Measurements from ENCODE around the gene CFAP299. TPM values are rescaled to one million over a fixed set of nuclear protein-coding genes. Genes with fewer than 3 reads are reported as not detected.

The CFAP299 gene
- total and polyA plus RNA-seq, 2 of the 8 experiments (the other 6 are each of a cell fraction or from before 2014, with no cell fraction given) = not detected

DNA sequence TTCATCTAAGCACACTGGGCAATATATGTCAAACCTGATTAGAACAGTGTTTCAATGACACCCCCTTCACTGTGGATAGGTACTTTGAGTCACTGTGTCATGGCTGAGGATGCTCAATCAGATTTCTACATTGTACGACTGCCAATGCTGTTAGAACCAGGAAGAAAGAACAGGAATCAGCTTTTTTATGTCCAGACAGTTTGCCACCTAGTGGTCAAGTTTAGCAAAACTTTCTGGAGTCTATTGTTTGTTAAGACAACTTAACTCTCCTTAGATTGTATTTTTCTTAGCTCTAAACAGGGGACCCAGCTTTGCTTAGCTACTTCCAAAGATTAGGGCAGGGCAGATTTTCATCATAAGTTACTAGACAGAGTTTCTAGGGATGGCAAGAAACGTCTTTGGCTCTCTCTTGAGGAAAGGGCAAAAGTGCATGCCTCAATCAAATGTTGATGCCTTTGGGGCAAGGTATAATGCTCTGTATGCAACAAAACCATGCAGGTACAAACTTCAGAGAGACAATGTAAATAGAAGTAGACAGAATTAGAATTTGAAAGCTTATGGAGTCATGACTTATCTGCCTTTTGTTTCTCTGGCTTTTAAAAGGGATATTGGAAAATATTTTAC lies 654.5 kb downstream of the CFAP299 start:
- Histone ChIP-seq H3K9me3 (ENCODE audit: insufficient read depth in 2 of 2, low read depth in 1 of 2, low read length in 1 of 2) (no peaks in the 10 kb centered on the region), H3K36me3 (ENCODE audit: control insufficient read depth in 2 of 4, insufficient read depth in 4 of 4, low read length in 3 of 4) (no peaks in the 10 kb centered on the region), H3K23ac (ENCODE audit: insufficient read length) (no peak overlapping the region), H2BK5ac (ENCODE audit: low read depth, low read length) (no peak overlapping the region), H4K5ac (ENCODE audit: insufficient read length, low read depth, low read length) (no peak overlapping the region), H2AFZ (ENCODE audit: low read length) (0 out of 2 replicates have a peak overlapping the region, but pooled peaks have one; percentile 83), H4K20me1 (replicated peaks in 1 of 2; ENCODE audit: control insufficient read depth in 1 of 2, insufficient read depth in 2 of 2, low read length in 2 of 2) (no peaks in the 10 kb centered on the region), H3K79me1 (ENCODE audit: low read depth, low read length) (no peaks in the 10 kb centered on the region), H3K23me2 (ENCODE audit: low read depth, low read length) (no peaks in the 10 kb centered on the region), H3K27me3 (replicated peaks in 1 of 4; ENCODE audit: control insufficient read depth in 3 of 4, extremely low read depth in 1 of 4, insufficient read depth in 3 of 4, low read length in 3 of 4) (no peaks in the 10 kb centered on the region), H2BK120ac (replicated peaks; ENCODE audit: low read depth, low read length) (no peak overlapping the region), H3K56ac (replicated peaks; ENCODE audit: insufficient read length, low read depth, low read length) (no peak overlapping the region), H3K4me1 (replicated peaks in 1 of 4; ENCODE audit: control insufficient read depth in 3 of 4, insufficient read depth in 4 of 4, low read length in 3 of 4) (peaks cover 0 to 3% (median under 1%) of the 10 kb centered on the region in 4 experiments; a peak in 1 of 7 replicates), H4K8ac (ENCODE audit: extremely low read depth, insufficient read depth, low read length) (no peak overlapping the region), H3K27ac (ENCODE audit: low read depth, low read length) (no peak overlapping the region), H3K14ac (ENCODE audit: insufficient read length) (no peak overlapping the region), H2BK12ac (ENCODE audit: low read depth, low read length) (no peak overlapping the region), H4K91ac (replicated peaks; ENCODE audit: insufficient read length, low read length) (no peak overlapping the region), H3K18ac (ENCODE audit: extremely low read depth, low read length) (no peak overlapping the region), H2AK5ac (ENCODE audit: low read depth, low read length) (no peak overlapping the region), H3K79me2 (ENCODE audit: control insufficient read depth in 1 of 2, insufficient read depth in 2 of 2, low read length in 2 of 2) (no peaks in the 10 kb centered on the region), H2BK20ac (ENCODE audit: low read length) (no peak overlapping the region), H3K9ac (replicated peaks in 1 of 4; ENCODE audit: extremely low read depth in 1 of 4, low read depth in 3 of 4, low read length in 3 of 4) (no peak overlapping the region), H3K4me2 (ENCODE audit: insufficient read depth in 1 of 2, low read depth in 2 of 2, low read length in 2 of 2) (no peak overlapping the region), H3K4ac (replicated peaks; ENCODE audit: insufficient read length, low read depth, low read length) (no peak overlapping the region), H3K4me3 (ENCODE audit: extremely low read depth in 1 of 4, insufficient read depth in 2 of 4, low read depth in 3 of 4, low read length in 4 of 4) (no peak overlapping the region), H2BK15ac (ENCODE audit: low read length) (no peak overlapping the region)
- TF ChIP-seq RAD21 (IDR thresholded peaks at IDR 0.05 in 1 of 2, conservative IDR thresholded peaks at IDR 0.05 in 1 of 2; ENCODE audit: low read depth in 2 of 2, low read length in 2 of 2) (peak; percentile 64 to 66), SIX5 (IDR thresholded peaks at IDR 0.05; ENCODE audit: low read depth, low read length) (no peak), RFX5 (IDR thresholded peaks at IDR 0.05; ENCODE audit: borderline replicate concordance, low read depth, low read length) (no peak)
- TF ChIP-seq, protein P1, sequence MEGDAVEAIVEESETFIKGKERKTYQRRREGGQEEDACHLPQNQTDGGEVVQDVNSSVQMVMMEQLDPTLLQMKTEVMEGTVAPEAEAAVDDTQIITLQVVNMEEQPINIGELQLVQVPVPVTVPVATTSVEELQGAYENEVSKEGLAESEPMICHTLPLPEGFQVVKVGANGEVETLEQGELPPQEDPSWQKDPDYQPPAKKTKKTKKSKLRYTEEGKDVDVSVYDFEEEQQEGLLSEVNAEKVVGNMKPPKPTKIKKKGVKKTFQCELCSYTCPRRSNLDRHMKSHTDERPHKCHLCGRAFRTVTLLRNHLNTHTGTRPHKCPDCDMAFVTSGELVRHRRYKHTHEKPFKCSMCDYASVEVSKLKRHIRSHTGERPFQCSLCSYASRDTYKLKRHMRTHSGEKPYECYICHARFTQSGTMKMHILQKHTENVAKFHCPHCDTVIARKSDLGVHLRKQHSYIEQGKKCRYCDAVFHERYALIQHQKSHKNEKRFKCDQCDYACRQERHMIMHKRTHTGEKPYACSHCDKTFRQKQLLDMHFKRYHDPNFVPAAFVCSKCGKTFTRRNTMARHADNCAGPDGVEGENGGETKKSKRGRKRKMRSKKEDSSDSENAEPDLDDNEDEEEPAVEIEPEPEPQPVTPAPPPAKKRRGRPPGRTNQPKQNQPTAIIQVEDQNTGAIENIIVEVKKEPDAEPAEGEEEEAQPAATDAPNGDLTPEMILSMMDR (IDR thresholded peaks at IDR 0.05; ENCODE audit: control extremely low read depth in 1 of 3, insufficient read depth in 1 of 3, low read depth in 1 of 3, low read length in 3 of 3) = peak in 2 of 3 experiments; percentile 48 to 72; a peak in 2 of 4 replicates
- FAIRE-seq (peak; percentile 73), DNase-seq (ENCODE audit: low read depth in 1 of 2, low spot score in 2 of 2) (peak; percentile 15 to 43)
- WGBS, 2 experiments (ENCODE audit: extremely low coverage in 1 of 2, insufficient coverage in 1 of 2, insufficient read length in 1 of 2, insufficient replicate concordance in 2 of 2, low coverage in 1 of 2, low lambda C conversion rate in 2 of 2, missing lambda C conversion rate in 1 of 2) = 36% methylated on average over 2 of the region's 2 CpGs; no CpG with 5 or more reads in 1 of the 2 experiments
- ChIA-PET CTCF (ENCODE audit: partially characterized antibody) (interaction anchor here (0.5 to 3.7 kb wide), 29 partner anchors 9 to 1801 kb away, joined by 3 to 21 read pairs (median 4); partner anchors contain the start of gene BMP3), POLR2A (ENCODE audit: partially characterized antibody) (no interaction called here)
